ENCODE results near the gene GRPEL2.

The GRPEL2 gene

DNA sequence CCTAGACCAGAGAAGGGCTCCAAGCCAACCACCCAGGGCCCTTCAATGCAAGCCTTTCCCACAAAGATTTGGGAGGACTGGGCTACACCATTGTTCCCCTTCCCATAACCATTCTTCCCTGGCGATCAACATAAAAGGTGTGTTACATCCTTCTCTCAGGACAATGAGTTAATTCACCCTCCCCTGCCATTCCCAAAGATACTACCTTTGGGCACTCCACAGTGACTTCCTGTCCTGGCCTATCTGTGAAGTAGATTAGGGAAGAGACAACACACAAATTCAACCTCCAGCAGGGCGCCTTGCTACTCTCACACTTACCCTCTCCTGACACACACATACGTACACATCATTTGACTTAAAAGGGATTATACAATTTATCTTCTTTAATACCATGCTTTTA is 57.0 kb downstream of the GRPEL2 start:
- no peak for DNase-seq
